HG02970 (cell line): Measurements from ENCODE around the gene RAD21L1.

ENCODE experiments used
- ATAC-seq: cut with Tn5 transposase; IDR thresholded peaks from one replicate; pipeline ENCODE4 v1.9.1; 2021; ENCODE audit warnings: mild to moderate bottlenecking, moderate library complexity, moderate number of reproducible peaks; ENCODE audit not compliant: unreplicated experiment, low FRiP score

RAD21L1 gene

DNA sequence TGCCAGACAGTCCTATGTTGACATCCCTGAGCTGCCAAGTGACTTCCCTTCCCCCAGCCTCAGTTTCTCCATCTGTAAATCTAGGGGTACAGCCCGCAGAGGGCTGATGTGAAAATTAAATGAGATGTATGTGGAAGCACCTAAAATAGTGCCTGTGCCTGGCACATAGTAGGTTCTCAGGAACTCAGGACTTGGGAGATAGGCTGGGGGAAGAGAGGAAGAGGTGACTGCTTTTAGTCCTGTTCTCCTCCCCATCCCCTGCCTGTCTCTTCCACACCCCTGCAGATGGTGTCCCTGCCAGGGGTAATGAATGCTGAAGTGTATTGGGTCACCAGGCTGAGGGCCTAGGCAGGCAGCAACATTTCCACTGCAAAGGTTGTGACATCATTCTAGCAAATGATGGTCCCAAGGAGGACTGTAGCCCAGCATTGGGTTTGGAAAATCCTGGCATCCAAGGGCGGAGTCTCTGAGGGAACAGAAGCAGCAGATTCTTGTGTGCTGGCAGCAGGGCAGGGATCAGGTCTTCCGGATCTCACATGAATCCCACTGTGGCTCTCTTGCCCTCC, 42.0 kb downstream of the RAD21L1 start:
- no peak for ATAC-seq

DNA sequence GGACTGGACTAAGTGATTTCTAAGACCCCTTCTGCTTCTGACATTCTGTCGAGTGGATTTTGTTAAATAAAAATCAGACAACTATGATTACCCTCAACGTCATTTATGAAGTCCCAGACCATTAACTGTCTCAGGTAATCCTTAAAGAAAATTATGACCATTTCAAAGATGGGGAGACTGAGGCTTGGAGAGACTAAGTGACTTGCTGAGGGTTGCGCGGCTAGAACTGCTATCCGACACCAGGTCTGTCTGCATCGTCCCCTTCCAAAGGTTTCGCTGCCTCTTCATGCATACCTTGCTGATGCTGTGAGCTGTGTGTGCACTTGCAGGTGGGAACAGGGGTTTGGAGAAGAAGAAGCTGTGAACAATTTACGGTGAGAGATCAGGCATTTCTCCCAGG, 43.4 kb downstream of the RAD21L1 start:
- ATAC-seq = no peak

DNA sequence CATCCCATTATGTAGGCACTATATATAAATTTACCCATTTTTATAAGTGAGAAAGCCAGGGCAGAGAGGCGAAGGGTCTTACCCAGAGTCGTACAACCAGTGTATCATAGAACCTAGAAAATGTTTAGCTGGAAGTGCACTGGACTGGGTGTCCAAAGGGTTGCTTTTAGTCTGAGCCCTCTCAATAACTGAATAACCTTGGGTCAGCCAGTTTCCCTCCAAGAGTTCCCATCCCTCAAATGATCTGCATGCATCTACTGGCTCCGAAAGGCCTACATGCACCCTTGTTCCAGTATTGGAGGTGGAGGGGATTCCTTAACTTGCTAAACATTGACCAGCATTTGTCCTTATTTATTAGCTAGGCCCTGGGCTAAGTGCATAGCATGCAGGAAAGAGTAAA, 44.0 kb downstream of the RAD21L1 start:
- no peak for ATAC-seq

DNA sequence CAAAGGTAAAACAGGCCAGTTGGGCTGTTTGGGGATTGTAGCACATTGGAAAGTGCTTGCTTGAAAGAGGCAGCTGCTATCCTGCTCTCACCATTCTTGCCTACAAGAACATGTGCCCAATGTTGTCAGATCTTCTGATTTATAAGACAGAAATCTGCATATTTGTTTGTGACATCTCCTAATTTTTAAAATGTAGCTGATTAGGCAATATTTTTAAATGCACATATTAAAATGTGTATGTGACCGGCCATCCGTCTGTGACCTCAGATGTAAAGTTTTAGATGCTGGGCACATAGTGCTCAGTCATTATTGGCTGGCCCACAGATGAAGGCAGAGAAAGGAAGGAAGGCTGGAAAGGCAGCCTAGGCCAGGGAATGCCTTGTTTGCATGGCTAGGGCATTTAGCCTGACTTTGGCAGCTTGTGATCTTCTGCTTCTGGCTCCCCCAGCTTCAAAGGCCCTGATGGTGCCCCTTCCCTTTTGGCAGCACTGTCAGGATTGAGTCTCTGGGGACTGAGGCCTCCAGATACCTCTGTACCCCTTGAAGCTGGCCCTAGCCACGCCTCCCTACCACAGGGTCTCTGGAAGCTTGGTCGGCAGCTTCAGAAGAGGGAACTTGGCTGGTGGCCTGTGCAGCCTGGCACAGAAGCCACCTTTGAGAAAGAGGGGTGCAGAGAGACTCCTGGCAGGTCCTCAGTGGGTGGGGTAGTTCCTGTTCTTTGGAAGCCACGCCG, 46.7 kb downstream of the RAD21L1 start:
- no peak for ATAC-seq

DNA sequence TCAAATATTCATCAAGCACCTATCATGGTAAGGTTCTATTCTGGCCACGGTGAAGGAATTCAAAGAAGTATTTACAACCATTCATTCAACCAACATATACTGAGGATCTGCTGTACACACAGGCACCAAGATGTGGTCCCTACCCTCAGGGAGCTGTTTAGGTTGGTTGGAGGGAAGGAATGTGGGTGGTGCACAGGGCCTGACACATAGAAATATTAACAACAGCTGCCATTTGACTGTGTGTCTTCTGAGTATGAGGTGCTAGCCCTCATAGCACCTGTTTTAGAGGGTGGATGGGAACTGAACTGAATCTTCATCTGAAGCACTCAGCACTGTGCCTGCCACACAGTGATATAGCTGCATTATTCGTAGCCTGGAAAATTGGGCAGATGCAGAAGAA, 47.5 kb downstream of the RAD21L1 start:
- no peak for ATAC-seq

DNA sequence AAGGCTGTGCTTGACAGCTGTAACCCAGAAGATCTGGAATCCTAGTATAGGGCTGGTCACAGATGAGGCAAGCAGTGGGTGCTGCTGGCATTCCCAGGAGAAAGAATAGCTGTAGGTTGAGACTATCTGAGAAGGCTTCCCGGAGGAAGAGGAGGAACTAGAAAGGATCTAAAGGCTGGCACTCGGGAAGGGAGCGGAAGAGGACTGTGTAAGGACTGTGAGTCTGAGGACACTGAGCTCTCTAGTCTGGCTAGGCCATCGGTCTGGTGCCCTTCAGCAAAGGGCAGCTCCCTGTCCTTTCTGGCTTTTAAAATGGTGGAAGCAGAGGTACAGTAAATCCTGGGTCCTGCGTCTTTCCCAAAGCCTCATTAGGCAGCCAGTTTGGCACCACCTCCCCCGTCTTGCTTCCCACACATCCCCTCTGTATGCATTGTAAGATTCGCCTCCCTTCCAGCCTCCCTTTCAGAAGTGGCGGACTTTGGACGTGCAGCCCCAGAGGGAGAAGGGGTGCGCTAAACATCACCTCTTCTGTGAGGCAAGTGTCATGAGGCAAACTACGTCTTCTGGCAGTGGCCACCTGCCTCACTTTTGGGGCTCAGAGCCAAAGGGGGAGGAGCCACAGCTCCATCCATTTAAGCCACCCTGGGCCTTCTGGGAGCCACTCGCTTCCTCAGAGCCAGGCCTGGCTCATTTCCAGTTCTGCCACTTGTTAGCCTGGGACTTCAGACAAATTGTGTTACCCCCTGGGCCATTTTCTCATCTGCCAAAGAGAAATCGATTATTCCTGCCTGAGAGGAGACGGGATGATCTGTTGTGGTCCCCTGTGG, 48.9 kb downstream of the RAD21L1 start:
- no peak for ATAC-seq

DNA sequence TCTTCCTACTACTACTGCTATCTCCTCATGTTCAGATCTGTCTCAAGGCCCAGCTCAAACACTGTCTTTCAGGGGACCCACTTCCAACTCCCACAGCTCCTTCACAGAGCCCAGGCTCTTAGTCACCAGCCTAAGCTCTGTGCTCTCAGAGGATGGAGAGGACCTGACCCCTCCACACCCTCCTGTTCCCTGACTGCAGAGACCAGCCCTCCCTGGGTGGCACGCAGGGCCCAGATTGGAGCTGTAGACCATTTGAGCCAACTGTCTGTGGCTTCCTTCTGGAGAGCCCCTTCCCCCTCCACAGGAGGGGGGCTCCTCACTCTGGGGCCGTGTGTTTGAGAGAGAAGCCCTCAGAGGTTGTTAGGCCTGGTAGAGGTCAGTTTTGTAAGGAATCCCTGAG, 50.1 kb downstream of the RAD21L1 start:
- ATAC-seq = no peak

DNA sequence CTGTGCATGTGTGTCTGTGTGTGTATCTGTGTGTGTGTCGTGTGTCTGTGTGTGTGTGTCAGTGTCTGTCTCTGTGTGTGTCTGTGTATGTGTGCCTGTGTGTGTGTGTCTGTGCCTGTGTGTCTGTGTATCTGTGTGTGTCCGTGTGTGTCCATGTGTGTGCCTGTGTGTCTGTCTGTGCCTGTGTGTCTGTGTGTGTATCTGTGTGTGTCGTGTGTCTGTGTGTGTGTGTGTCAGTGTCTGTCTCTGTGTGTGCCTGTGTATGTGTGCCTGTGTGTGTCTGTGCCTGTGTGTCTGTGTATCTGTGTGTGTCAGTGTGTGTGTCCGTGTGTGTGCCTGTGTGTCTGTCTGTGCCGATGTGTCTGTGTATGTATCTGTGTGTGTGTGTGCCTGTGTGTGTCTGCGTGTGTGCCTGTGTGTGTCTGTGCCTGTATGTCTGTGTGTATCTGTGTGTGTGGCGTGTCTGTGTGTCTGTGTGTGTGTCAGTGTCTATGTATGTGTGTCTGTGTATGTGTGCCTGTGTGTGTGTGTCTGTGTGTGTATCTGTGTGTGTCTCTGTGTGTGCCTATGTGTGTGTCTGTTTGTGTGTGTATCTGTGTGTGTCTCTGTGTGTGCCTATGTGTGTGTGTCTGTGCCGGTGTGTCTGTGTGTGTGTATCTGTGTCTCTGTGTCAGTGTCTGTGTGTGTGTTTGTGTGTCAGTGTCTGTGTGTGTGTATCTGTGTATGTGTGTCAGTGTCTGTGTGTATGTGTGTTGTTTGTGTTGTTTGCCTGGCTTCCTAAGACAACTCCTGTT, 51.9 kb downstream of the RAD21L1 start:
- ATAC-seq = no peak

DNA sequence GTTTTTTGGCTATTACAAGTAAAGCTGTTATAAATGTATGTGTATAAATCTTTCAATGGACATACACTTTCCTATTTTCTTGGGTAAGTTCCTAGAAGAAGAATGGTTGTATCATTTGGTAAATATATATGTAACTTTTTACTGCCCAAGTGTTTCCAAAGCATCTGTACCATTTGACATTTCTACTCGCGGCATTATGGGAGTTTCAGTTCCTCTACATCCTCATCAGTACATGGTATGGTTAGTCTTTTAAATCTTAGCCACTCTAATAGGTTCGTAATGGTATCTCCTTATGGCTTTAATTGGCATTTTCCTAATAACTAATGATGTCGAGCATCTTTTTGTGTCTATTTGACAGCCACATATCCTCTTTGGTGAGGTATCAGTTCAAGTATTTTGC, 53.1 kb downstream of the RAD21L1 start:
- ATAC-seq = no peak

DNA sequence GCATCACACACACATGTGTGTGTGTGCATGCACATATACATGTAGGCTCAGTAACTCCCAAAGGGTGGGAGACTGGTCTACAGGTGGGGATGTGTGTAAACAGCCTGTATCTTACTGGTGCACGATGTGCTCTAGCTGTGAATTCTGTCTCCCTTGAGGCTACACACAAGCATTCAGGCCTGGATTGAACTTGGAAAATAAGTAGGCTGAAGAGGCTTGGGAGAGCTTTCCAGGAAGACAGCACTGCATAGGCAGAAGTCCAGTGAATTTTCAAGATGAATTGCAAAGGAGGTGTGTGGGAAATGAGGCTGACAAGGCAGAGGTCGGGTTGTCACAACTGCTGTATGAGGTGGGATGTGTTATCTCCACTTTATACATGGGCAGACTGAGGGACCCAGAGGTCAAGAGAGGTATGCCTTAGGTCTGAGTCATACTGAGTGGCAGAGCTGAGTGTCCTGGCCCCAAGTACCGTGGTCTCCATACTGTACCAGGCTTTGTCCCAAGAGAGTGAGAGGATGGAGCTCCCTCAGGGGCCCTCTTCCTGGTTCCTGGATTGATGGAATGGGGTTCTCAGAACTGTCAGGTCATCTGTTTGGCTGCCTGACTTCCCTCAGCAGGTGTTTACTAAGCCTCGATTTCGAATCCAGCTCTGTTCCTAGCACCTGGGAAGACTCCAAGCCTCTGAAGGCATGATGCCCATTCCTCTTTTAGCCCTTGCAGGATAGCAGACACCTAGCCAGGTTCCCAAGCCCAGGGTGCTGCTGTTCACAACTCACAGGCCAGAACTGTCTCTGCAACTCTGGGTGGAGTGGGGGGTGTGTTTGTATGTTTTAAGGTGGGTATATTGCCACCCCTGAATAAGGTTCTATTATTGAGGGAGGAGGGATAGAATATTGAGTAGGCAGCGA, 54.6 kb downstream of the RAD21L1 start:
- no peak for ATAC-seq

DNA sequence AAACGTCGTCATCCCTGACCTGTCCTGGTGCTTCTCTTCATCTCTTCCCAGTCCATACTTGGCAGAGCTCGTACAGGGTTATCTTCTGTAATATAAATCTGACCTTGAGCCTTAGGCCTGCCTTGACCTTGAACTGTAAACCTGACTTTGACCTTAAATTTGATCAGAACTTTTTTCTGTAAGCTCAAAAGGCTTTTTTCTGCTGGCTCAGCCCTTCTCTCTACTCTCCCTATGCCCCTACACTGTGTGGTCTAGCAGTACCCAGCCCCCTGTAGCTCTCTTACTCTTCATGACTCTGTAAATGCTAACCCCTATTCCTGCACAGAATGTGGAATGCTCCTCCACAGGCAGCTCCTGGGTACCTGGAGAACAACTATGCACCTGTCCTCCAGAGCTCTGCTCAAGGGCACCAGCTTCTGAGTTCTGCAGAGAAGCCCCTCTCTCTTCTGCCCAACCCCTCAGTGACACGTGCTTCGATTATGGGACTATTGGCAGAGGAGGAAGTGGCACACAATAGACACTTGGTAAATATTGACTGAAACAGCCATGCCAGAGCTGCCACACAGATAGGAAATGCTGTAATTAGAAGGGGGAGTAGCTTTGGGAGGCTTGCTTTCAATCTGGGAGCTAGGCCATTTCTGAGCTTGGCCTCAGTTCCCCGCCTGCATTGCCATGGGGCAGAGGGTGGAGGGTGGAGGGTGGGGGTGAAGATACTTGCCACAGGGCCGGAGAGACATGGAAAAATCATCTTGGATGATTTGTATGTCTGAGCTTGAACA, 55.6 kb downstream of the RAD21L1 start:
- ATAC-seq = no peak

DNA sequence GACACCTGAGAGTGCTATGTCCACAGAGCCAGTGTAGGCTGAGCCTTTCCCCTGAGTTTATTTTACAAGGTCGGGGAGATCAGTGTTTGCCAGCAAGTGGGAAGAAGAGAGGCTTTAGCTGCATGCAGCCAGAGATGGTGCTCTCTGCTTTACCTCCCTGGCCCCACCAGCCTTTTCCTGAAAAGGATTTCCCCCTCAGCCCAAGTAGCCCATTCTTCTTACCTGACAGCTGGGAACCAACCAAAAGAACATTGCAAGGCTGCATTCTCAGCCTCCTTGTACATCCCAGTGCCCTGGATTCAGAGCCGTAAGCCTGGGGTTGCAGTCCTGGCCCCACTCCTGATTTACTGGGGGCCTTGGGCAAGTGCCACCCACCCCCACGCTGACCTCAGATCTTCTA, 57.1 kb downstream of the RAD21L1 start:
- ATAC-seq = no peak

DNA sequence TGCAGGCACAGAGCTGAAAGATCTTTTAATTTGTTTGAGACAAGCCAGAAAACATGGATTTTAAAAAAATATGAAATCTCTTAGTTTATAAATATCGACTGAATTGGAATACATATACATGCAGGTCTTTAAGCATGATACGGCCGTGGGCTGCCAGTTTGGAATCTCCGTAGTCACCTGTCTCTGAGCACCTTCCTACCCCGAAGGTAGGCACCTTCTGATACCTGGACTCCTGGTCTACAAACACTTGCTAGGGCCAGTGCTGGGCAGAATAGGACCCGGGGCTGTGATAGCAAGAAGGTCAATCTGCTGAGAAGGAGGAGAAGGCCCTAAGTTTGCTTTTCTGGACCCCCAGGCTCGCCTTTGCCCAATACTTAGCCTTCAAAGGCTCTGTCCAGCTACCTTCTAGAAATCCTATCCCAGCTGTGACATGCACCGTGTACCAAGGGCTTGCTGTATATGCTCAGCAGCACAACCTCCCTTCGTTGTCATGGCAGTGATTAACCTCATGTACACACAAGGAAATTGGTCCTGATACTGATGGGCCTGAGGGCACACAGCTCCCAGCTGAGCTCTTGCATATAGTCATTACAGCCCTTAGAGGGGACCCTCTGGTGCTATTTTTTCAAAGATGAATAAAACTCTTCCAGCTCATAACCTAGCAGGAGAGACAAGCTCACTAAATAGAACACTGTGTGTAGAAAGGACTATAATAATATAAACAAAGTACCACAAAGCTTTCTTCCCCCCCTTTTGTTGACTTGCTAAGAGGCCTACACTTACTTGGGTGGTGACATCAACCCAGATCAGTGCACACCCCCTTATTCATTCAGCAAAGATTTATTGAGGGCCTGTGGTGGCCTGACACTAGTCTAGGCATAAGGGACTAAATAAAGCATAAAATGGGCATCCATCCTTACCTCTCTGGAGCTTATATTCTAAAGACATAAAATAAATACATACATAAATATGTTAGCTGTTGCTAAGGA, 58.0 kb downstream of the RAD21L1 start:
- no peak for ATAC-seq

DNA sequence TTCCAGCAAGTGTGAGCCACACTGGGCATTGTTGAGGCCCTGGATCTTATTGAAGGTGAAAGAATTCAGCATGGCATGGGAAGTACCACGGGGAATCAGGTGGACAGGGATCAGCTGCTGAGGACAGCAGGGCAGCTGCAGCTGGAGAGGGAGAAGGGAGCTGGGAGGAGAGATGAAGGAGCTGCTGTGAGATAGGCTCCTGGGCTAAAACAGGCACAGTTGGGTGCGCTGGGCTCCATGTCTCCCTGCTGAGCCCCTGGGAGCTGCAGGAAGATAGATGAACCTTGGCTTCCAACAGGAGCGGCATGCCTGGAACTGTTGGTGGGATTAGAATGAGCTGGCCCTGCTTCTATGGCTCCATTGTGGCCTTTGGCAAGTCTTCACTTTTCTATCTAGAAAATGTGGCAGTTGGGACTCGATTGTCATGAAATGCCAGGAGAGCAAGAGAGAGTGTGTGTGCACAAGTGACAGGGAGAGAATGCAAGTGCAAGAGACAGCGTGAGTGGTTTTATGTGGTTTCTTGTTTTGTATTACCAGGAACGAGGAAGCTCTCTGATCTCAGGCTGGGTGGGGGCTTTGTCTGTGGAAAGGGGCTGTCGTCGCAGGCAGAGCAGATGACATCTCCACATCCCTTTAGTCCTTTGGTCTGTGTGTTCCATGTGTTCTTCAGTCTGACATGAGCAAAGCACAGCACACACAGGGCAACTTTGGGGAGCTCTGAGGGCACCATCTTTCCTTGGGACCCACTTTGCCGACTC, 60.6 kb downstream of the RAD21L1 start:
- ATAC-seq = no peak

DNA sequence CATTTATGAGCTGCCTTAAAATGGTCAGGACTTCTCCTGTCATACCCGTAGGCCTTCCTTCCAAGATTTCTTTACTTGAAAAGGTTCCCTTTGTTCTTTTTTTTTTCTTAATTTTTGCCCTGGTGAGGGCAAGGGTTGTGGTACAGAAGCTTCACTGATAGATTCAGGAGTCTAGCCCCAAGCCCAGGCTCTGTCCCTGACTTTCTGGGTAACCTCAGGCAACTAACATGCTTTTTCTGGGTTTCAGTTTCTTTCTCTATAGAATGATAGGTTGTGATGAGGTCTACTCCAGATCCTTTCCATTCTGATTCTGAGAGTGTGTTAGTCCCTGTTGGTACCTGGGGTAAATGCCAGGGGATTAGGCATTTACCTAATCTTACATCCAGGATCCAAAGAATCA, 61.5 kb downstream of the RAD21L1 start:
- ATAC-seq = no peak

DNA sequence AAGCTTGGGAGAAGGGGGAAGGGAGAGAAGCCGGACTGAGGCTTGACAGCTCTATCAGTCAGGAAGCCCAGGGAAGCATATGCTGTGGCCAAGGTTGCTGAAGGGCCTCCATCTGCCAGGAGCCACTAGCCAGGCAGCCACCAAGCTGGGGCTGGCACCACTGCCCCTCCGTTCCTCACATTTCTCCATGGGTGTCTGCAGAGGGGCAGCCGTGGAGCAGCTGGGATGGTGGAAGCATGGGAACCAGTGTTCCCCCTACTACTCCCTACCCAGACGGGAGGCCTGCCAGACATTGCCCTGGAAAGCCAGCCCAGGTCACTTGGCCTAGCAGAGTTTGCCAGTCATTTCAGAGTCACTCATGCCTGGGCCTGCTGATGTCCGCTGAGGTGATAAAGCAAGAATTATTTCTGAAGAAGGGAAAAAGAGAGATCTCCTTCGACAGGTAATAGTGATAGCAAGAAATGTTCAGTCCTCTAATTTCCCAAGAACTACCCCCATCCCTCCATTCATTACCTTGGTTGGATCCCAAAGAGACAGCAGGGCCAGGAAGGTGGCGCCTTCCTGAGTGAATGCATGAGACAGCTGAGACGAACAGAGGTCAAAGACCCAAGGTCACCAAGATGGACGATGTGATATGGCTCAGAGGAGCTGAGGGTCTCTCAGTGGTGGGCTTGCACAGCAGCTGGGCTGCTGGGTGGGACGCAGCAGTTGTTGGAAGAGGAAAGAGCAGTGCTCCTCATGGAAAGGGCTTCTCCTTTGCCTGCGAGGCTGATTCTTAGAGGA, 62.1 kb downstream of the RAD21L1 start:
- ATAC-seq = no peak
